ENCODE measurements around the gene SLC27A1.

DNA sequence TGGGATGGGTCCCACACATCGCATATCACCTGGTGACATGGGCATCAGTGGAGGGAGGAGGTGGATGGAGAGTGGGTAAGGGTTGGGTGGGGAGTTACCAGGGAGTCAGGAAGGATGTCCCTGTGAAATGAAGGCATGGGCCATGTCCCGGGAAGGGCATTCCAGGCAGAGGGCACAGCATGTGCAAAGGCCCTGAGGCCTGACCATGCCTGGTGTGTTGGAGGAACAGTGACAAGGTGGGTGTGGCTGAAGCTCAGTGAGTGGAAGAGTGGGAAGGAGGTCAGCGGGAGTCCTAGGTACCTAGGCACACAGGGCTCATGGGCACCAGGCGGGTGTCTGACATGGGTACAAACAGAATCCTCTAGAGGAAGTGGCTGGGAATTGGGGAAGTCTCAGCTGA lies 74.1 kb downstream of the SLC27A1 start:
- TF ChIP-seq CTCF (IDR thresholded peaks at IDR 0.05): no peak
- TF ChIP-seq POLR2A (IDR thresholded peaks at IDR 0.05): no peak
